ENCODE data around the gene PIGR.

The PIGR gene

DNA sequence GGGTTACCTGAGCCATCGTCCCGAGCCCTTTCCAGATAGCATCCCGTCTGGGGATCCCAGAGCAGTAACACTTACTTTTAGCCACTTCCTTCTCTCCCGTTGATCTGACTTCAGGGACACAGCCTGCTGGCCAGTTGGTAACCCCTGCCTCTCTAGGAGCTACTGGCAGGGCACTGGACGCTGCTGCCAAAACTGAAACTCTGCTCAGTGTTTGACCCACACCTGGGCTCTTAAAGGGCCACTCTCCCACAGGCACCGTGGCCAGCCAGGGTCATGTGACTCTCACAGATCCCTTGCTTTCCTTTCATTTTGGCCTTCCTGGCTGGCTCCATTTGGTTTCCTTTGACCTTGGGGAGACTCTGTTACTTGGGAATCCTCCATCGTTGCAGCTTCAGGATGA, at the start of gene PIGR:
Gene PIGR (minus strand): TSS at position 206 of the 400 bp plus-strand sequence. CDS start 5,935 bp downstream, outside the sequence.
- DNase-seq: no peak

- no peak for DNase-seq
Observed at GRCh38 chr1:206992790-206993189, 46.5 kb upstream of the PIGR start.

DNA sequence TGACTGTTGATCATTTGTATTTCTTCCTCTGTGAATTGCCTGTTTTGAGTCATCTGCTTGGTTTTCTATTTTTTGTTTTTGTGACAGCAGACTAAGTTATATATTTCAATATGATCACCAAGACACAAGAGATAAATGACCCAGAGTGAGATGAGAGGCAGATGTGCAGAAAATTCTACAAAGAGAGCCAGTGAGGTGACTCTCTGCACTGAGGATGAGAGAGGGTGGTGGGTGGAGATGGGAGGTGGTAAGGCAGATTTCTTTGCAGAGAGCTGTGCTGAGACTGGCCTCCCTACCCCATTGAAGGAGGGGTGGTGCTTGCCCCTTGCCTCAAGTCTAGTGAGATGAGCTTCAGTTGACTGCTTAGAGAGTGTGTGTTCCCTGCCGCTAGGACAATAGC, 41.6 kb upstream of the PIGR start:
- DNase-seq: no peak

- no peak for DNase-seq
Observed at GRCh38 chr1:206986885-206987284, 40.6 kb upstream of the PIGR start.

- DNase-seq: no peak
Observed at GRCh38 chr1:206986402-206986801, 40.1 kb upstream of the PIGR start.

DNA sequence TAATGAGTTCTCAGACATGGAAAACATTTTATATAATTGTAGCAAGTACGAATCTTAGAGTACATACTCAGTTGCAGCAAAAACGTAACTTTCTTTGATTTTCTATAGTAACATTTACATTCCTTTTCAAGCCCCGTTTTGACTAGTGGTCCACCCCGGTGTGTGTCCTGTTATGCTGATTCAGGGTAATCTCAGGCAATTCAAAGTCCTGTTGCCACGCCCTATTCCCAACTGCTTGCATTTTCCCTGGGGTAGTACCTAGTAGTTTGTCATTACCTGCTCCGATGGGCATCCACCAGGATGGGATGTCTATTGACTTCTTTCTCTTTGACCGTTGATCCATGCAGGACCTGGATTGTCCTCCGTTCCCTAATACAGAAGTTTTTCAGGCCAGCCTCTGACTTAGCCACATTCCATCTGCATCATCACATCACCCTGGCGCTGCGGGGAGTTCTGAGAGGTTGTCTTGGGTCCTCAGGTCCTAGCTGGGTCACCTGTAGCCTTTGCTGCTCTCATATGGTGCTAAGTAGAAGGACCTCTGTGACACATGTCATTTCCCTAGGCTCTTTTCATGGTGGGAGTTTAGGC, 39.0 kb upstream of the PIGR start:
- DNase-seq: no peak

GRCh38 chr1:206982216-206982615, 36.0 kb upstream of the PIGR start:
- DNase-seq: peak; percentile 45 to 75 (median 56)

DNA sequence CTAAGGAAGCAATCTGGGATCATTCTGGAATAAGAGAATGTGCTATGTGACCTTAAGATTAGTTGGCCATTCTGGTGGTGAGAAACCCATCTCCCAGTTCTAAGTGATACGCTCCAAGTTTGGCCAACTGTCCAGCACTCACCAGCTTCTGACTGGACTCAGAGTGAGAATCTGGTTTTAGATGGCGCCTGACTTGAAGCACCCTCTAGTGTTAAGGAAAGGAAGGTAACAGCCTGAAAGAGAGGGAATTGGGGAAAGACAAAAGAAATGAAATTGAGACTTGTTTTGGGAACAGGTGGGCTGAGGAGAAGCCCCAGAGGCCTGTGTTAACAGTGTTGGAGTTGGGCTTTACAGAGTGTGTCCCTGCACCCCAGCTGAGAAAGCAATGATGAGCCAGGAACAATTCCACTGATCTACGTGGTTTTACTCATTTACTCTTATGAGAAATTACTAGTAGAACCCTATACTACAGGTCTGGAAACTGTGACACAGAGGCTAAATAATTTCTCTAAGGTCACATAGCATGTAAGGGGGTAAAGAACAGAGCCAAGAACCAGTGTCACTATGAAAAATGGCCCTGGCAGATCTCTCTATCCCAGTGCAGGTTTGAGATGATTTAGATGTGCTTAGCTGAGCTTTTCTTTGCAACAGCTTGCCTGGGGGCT, 33.2 kb upstream of the PIGR start:
- DNase-seq: peak in 1 of 3 experiments; percentile 26

- DNase-seq: no peak
Observed at GRCh38 chr1:206978259-206978658, 32.0 kb upstream of the PIGR start.

DNA sequence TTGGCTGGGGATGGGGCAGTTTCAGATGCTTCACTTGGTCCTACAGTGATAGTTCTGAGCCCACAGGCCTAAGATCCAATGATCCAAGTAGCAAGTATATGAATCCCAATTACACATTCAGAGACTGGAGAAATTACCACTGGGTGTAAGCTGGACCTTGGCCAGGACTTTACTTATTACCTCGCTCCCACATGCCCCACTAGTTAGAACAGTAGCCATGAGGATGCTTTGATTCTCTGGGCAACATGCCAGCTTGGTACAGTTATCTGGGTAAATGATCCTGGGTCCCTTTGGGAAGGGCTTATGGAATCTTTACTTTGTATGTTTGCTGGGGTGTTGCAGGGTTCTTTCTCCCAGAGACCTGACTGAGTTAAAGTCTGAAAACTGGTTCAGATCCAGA, 29.0 kb upstream of the PIGR start:
- DNase-seq: peak in 1 of 3 experiments; percentile 27

DNA sequence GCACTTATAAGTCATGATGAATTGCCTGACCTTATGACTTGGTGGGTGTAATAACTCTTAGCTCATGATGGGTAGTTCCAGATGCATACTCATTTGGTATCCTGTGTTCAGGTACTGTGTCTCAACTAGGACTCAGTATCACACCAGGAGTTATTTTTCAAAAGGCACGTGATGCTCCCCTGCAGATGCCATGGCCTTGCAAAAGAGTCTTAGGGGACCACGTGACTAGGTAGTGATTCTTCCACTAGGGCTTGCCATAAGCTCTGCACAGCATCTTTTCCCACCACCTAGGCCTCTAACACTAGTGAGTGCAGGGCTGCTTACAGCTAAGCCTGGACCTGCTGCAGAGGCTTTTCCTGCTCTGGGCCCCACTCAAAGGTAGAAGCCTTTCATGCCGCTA, 27.9 kb upstream of the PIGR start:
- DNase-seq: no peak

- DNase-seq: no peak
Observed at GRCh38 chr1:206972728-206973127, 26.5 kb upstream of the PIGR start.

DNA sequence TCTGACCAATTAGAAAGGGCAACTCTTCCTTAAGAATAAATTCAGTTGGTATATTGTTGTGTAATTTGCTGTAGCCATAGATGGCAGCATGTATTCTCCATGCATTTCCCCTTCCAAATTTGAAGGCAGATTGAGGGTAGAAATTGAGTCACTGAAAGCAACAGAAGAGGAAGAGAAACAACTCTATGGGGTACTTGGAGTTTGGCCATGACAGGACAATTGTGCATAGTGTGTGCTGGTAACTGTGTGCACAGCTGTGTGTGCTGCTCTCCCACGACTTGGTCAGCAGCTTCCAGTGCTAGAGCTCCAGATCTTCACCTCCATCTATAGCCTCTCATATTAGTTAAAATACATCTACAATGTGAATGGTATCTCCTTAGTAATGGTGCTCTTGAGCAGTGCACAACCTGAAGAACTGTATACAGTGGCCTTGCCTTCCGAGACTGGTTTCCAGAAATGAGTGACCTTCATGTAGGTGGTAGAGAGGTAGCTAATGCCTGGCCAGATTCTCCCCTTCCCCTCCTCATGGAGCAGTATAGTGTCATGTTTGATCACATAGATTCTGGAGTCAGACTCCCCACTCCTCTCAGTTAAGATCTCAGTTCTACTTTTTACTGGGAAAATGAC, 24.9 kb upstream of the PIGR start:
- DNase-seq: no peak

DNA sequence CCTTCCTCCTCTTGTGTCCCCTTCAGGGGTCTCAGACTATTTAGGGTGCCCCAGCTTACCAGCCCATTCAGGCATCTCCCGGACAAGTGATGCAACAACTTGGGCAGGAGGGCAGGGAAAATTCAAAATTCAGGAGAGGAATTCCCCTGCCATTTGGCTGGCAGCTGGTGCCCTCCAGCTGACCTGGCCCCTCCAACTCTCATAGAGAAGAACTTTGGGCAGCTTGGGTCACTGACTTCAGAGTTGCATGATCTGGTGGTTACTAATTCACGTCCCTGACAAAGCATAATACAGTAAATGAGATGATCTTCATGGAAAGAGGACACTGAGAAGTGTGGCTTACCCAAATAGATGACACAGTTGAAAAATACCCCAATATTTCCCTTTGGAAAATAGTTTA, 24.2 kb upstream of the PIGR start, which contains the start of gene FCAMR:
Gene FCAMR (minus strand): TSS at position 15 of the 400 bp plus-strand sequence. CDS start 335 bp downstream, outside the sequence.
- no peak for DNase-seq

DNA sequence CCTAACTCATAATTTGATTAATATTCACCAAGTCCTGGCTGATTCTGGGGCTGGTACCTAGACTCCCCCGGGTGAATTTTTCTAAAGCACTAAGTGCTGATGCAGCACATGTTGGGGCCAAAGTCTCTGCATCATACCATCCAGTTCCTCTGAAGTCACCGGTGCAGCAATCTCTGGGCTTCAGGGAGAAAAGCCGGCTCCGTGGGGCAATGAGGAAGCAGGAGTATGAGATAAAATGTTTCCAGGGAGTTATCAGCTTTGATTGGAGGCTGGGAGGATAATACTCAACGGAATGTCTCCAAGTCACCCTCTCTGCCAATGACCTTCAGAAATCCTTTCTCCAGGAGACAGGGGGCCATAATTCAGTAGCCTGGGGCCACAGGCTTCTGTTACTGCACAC, 22.8 kb upstream of the PIGR start:
- no peak for DNase-seq

- DNase-seq: no peak
Observed at GRCh38 chr1:206967096-206967849, 21.0 kb upstream of the PIGR start.

DNA sequence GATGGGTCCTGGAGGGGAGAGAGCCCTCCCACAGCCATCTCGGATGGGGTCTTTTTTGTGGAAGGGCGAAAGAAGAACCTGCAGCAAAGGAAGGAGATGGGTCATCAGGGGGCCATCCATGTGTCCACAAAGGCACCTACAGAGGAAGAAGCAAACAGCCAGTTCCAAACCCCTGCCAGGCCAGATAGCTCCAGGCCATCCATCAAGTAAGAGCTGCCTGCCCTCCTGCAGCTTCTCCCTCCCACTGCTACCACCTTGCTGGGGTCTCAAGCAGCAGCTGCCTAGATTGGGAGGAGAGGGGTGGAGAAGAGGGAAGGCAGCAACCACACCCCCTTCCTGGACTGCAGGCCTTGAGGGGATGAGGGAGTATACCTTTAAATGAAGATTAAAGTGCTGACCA, 19.5 kb upstream of the PIGR start:
- no peak for DNase-seq

- DNase-seq: no peak
Observed at GRCh38 chr1:206963740-206964139, 17.5 kb upstream of the PIGR start.

GRCh38 chr1:206963119-206963712, 16.9 kb upstream of the PIGR start:
- DNase-seq: no peak

DNA sequence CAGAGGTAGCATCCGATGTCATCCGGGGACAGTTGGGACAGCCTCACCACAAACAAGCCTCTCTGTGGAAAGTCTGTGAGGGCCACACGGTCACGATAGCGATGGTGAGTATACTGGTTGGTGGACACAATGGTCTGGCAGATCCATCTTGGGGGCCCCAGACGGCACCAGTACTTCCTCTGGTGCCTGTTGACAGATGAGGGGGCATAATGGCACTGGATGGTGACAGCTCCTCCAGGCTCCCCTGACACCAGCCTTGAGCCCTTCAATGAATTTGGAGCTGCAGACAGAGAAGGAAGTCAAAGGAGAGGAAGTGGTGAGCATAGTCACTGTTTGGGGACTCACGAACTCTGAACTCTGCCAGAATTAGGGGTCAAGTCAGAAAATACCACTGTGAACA, 16.0 kb upstream of the PIGR start:
- DNase-seq: no peak

DNA sequence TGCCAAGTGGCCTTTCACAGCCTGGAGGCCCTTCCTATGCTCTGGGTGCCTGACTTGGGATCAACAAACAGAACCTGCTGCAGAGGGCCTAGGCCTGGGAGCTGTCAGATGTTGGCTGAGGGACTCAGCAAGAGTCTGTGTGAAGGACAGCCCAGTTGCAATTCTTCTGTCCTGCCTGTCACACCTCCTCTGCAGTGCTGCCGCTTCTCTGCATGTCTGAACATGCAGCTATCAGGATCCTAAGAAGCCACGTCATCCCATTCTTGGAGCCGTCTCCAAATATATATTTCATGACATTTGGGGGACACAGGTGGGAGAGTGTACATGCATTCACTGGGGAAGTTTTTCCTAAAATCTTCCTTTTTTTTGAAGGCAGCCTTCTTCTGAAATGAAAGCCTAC, 15.4 kb upstream of the PIGR start:
- no peak for DNase-seq

DNA sequence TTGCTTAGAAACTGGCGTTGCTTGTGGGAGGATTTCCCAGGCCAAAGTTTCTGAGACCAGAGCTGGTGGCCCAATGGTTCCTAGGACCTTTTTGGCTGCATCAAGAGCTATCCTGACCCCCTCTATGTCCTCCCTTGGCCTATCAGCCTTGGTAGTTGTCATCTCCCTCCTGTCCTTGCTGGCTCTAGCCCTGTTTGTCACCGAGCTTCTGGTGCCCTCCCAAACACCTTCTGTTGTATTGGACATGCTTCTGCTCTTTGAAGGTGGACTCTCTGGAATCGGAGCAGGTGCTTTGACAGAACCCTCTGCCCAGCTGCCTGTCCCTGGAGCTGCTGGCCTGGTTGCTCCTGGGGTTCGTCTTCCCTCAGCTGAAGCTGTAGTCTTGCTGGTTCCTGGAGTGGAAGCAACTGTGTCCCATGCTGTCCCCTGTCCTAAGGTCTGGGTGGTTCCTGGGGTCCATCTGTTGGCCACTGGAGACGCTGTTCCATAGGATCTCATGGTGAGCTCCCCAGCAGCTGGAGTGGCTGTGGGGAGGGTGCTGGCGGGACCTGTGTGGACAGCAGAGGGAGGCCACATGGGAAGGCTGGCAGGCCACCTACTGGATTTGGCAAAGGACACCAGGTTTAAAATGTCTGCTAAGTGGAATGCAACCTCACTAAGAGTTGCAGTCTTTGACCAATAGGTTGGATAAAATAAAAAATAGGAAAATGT, 14.6 kb upstream of the PIGR start:
- no peak for DNase-seq

GRCh38 chr1:206958144-206958543, 11.9 kb upstream of the PIGR start:
- DNase-seq: no peak
